Stimulated activated naive CD8-positive, alpha-beta T cell treated with anti-CD3 and anti-CD28 coated beads, Interleukin-15, Interleukin-2, amounts not matched to agents 100 ng/mL and 50 ng/mL, for 24 hours (primary cell): ENCODE data around the gene RNF223.
"Not testable (repeated sequence)": the region's sequence is repeated elsewhere in the genome, so short reads cannot be mapped to it uniquely, and the experiment has no call there.

Source experiments
- H3K27ac Mint-ChIP-seq: one replicate; pipeline ENCODE4 v1.8.0; 2021; ENCODE audit warnings: mild to moderate bottlenecking, mixed read lengths
- H3K27me3 Mint-ChIP-seq: one replicate; pipeline ENCODE4 v1.8.0; 2021; ENCODE audit warnings: mixed read lengths
- H3K36me3 Mint-ChIP-seq: one replicate; pipeline ENCODE4 v1.8.0; 2021; ENCODE audit warnings: low read depth, mixed read lengths
- H3K4me1 Mint-ChIP-seq: one replicate; pipeline ENCODE4 v1.8.0; 2021; ENCODE audit warnings: low read depth, mixed read lengths
- H3K4me3 Mint-ChIP-seq: one replicate; pipeline ENCODE4 v1.8.0; 2021; ENCODE audit warnings: mild to moderate bottlenecking, mixed read lengths
- H3K9me3 Mint-ChIP-seq: one replicate; pipeline ENCODE4 v1.8.0; 2021; ENCODE audit warnings: mixed read lengths

RNF223 gene

GRCh38 chr1:1115136-1115785 lies 41.2 kb upstream of the RNF223 start:
- Mint-ChIP-seq H3K4me3 (peak overlapping the region; percentile 86), H3K36me3 (peaks cover 25% of the 10 kb centered on the region), H3K9me3 (peaks cover 4% of the 10 kb centered on the region), H3K27me3 (peaks cover 11% of the 10 kb centered on the region), H3K4me1 (peaks cover 26% of the 10 kb centered on the region), H3K27ac (peak overlapping the region; percentile 85)

- H3K9me3 Mint-ChIP-seq, result peaks cover 4% of the 10 kb centered on the region
- peaks cover 26% of the 10 kb centered on the region for H3K4me1 Mint-ChIP-seq
- peak overlapping the region; percentile 76 for H3K27ac Mint-ChIP-seq
- peaks cover 25% of the 10 kb centered on the region for H3K36me3 Mint-ChIP-seq
- peaks cover 10% of the 10 kb centered on the region for H3K27me3 Mint-ChIP-seq
- H3K4me3 Mint-ChIP-seq, result peak overlapping the region; percentile 86
Measured at GRCh38 chr1:1114431-1114830, 40.3 kb upstream of the RNF223 start.

- Mint-ChIP-seq H3K4me3 (no peak overlapping the region), H3K36me3 (peaks cover 29% of the 10 kb centered on the region), H3K4me1 (peaks cover 27% of the 10 kb centered on the region), H3K27ac (no peak overlapping the region), H3K27me3 (no peaks in the 10 kb centered on the region), H3K9me3 (peaks cover 4% of the 10 kb centered on the region)
Measured at GRCh38 chr1:1112237-1112985, 38.3 kb upstream of the RNF223 start.

GRCh38 chr1:1111516-1112236 lies 37.6 kb upstream of the RNF223 start:
- peaks cover 24% of the 10 kb centered on the region for H3K4me1 Mint-ChIP-seq
- H3K36me3 Mint-ChIP-seq, result peaks cover 29% of the 10 kb centered on the region
- no peak overlapping the region for H3K27ac Mint-ChIP-seq
- peaks cover 4% of the 10 kb centered on the region for H3K9me3 Mint-ChIP-seq
- H3K27me3 Mint-ChIP-seq, result no peaks in the 10 kb centered on the region
- no peak overlapping the region for H3K4me3 Mint-ChIP-seq

- Mint-ChIP-seq H3K9me3 (peaks cover 4% of the 10 kb centered on the region), H3K4me3 (no peak overlapping the region), H3K4me1 (peaks cover 27% of the 10 kb centered on the region), H3K27ac (no peak overlapping the region), H3K36me3 (peaks cover 37% of the 10 kb centered on the region), H3K27me3 (no peaks in the 10 kb centered on the region)
Measured at GRCh38 chr1:1110561-1110971, 36.5 kb upstream of the RNF223 start.

- H3K9me3 Mint-ChIP-seq, result peaks cover 4% of the 10 kb centered on the region
- H3K27me3 Mint-ChIP-seq, result no peaks in the 10 kb centered on the region
- no peak overlapping the region for H3K4me3 Mint-ChIP-seq
- peaks cover 25% of the 10 kb centered on the region for H3K4me1 Mint-ChIP-seq
- H3K27ac Mint-ChIP-seq, result no peak overlapping the region
- peaks cover 37% of the 10 kb centered on the region for H3K36me3 Mint-ChIP-seq
Measured at GRCh38 chr1:1109743-1110142, 35.6 kb upstream of the RNF223 start.

- Mint-ChIP-seq H3K36me3 (peaks cover 34% of the 10 kb centered on the region), H3K4me3 (no peak overlapping the region), H3K4me1 (peaks cover 35% of the 10 kb centered on the region), H3K9me3 (no peaks in the 10 kb centered on the region), H3K27me3 (no peaks in the 10 kb centered on the region), H3K27ac (no peak overlapping the region)
Measured at GRCh38 chr1:1106510-1107221, 32.6 kb upstream of the RNF223 start.

- not testable (repeated sequence) for H3K9me3 Mint-ChIP-seq, H3K27me3 Mint-ChIP-seq, H3K4me3 Mint-ChIP-seq
- peak overlapping the region; percentile 53 for H3K27ac Mint-ChIP-seq
- peaks cover 51% of the 10 kb centered on the region for H3K4me1 Mint-ChIP-seq
- H3K36me3 Mint-ChIP-seq, result peaks cover 45% of the 10 kb centered on the region
Measured at GRCh38 chr1:1104152-1104551, 30.0 kb upstream of the RNF223 start.

- H3K9me3 Mint-ChIP-seq, result peaks cover 12% of the 10 kb centered on the region
Measured at GRCh38 chr1:1101503-1101902, 27.4 kb upstream of the RNF223 start.

GRCh38 chr1:1100296-1100695 lies 26.2 kb upstream of the RNF223 start:
- peaks cover 12% of the 10 kb centered on the region for H3K9me3 Mint-ChIP-seq
- peaks cover 45% of the 10 kb centered on the region for H3K36me3 Mint-ChIP-seq
- peaks cover 8% of the 10 kb centered on the region for H3K27me3 Mint-ChIP-seq
- no peak overlapping the region for H3K27ac Mint-ChIP-seq
- H3K4me1 Mint-ChIP-seq, result peaks cover 63% of the 10 kb centered on the region
- H3K4me3 Mint-ChIP-seq, result no peak overlapping the region

More at GRCh38 chr1:1101503-1101902, 27.4 kb upstream of the RNF223 start:
- Mint-ChIP-seq H3K36me3 (peaks cover 48% of the 10 kb centered on the region), H3K4me1 (peaks cover 66% of the 10 kb centered on the region), H3K27ac (no peak overlapping the region), H3K27me3 (peaks cover 8% of the 10 kb centered on the region), H3K4me3 (no peak overlapping the region)

- Mint-ChIP-seq H3K4me1 (peaks cover 59% of the 10 kb centered on the region), H3K4me3 (peak overlapping the region; percentile 33), H3K27ac (peak overlapping the region; percentile 87)
Measured at GRCh38 chr1:1099506-1100183, 25.5 kb upstream of the RNF223 start.

GRCh38 chr1:1098681-1099421 lies 24.7 kb upstream of the RNF223 start:
- H3K4me1 Mint-ChIP-seq, result peaks cover 51% of the 10 kb centered on the region
- peak overlapping the region; percentile 33 for H3K4me3 Mint-ChIP-seq
- peaks cover 48% of the 10 kb centered on the region for H3K36me3 Mint-ChIP-seq
- H3K27me3 Mint-ChIP-seq, result peaks cover 8% of the 10 kb centered on the region
- H3K27ac Mint-ChIP-seq, result peak overlapping the region; percentile 87
- peaks cover 12% of the 10 kb centered on the region for H3K9me3 Mint-ChIP-seq

More at GRCh38 chr1:1099506-1100183, 25.5 kb upstream of the RNF223 start:
- Mint-ChIP-seq H3K27me3 (peaks cover 8% of the 10 kb centered on the region), H3K9me3 (peaks cover 12% of the 10 kb centered on the region), H3K36me3 (peaks cover 51% of the 10 kb centered on the region)

GRCh38 chr1:1096136-1096535 lies 22.0 kb upstream of the RNF223 start:
- H3K9me3 Mint-ChIP-seq, result peaks cover 12% of the 10 kb centered on the region

More at GRCh38 chr1:1096136-1096535, 22.0 kb upstream of the RNF223 start:
- Mint-ChIP-seq H3K4me1 (peaks cover 46% of the 10 kb centered on the region), H3K36me3 (peaks cover 40% of the 10 kb centered on the region)
- not testable (repeated sequence) for H3K4me3 Mint-ChIP-seq, H3K27me3 Mint-ChIP-seq, H3K27ac Mint-ChIP-seq
